ENCODE results near the gene WDR43.

DNA sequence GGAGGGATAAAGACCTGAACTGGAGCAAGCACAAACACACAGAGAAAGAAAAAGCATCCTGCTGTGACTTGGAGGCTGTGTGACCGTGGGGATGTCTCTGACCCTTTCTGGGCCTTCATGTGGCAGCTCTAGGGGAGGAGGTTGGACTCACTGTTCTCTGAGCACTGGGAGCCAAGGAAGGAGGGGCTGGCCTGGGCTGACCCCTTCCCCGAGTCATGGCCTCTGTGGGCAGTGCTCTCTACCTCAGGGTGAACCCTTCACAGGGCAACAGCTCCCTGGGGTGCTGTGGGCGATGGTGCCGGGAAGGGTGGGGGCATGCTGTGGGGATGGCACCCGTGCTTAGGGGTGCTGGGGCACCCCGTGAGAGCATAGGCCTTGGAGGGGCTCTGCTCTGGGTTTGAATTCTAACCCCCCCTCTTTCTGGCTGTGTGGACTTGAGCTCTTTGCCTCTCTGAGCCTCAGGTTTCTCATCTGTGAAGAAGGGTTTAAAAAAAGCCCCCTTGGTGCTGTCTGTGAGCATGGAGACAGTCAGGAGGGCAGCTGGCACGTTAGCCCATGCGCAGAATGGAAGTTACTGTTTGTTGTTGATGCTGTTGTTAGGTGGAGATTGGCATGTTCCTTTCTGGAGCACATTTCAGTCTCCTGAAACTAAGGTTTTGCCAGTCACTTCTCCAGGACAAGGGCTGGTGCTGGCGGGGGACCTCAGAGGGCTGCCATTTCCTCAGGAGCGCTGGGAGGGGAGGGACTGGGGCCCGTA, 87.3 kb downstream of the WDR43 start:
- TF ChIP-seq CTCF (IDR thresholded peaks at IDR 0.05) = no peak
- TF ChIP-seq POLR2A (IDR thresholded peaks at IDR 0.05) = no peak

All from adrenal gland (tissue), 5 donors.